ENCODE measurements around the gene KDELR3. TPM values are rescaled to one million over a fixed set of nuclear protein-coding genes. Genes with fewer than 3 reads are reported as not detected.

Gene KDELR3
- total RNA-seq, result 10 to 100 TPM in 1 of 2 donors, 1 to 10 TPM in 1; 4.4 to 16.4 TPM
- polyA plus RNA-seq, result 1 to 10 TPM; 8.2 to 9.3 TPM
- long read RNA-seq, donor 1, partial matches to known transcripts, result 0 of 3 reads
- long read RNA-seq, donor 1, other reads (novel, unspliced or antisense), result 0 of 3 reads
- long read RNA-seq, donor 2, partial matches to known transcripts, result 313 of 316 reads
- long read RNA-seq, donor 2, other reads (novel, unspliced or antisense), result 0 of 316 reads
- long read RNA-seq, donor 3, partial matches to known transcripts, result 227 of 241 reads
- long read RNA-seq, donor 3, other reads (novel, unspliced or antisense), result 10 of 241 reads
- long read RNA-seq, donor 4, partial matches to known transcripts, result 364 of 375 reads
- long read RNA-seq, donor 4, other reads (novel, unspliced or antisense), result 8 of 375 reads
- long read RNA-seq, donor 5, partial matches to known transcripts, result 0 of 4 reads
- long read RNA-seq, donor 5, other reads (novel, unspliced or antisense), result 0 of 4 reads

- no peak for TF ChIP-seq CTCF (IDR thresholded peaks at IDR 0.05; ENCODE audit: control extremely low read depth, extremely low read depth)
- DNase-seq (peak in 2 of 3 donors; percentile 59 to 71), ATAC-seq (ENCODE audit: insufficient read depth, low FRiP score) (peak; percentile 91)
- H3K36me3 ChIP-seq (ENCODE audit: control insufficient read depth in 4 of 4, insufficient read depth in 4 of 4, low read length in 4 of 4), result no peaks in the 10 kb centered on the region
- H3K4me1 ChIP-seq (ENCODE audit: control insufficient read depth in 5 of 5, insufficient read depth in 5 of 5, low read length in 5 of 5), result peaks cover 0 to 14% (median 7%) of the 10 kb centered on the region in 5 donors
- H3K27ac ChIP-seq (ENCODE audit: low read depth in 1 of 2, low read length in 1 of 2), result no peak within 1 kb of the TSS
- peak within 1 kb of the TSS; percentile 39 for H3K4me3 ChIP-seq
- WGBS, 2 donors, result 1 to 2% methylated on average over 28 to 53 of the region's 53 CpGs
- peaks cover 0 to 6% (median 0%) of the 10 kb centered on the region in 3 donors for H3K27me3 ChIP-seq (ENCODE audit: control insufficient read depth in 3 of 3, insufficient read depth in 3 of 3, low read length in 2 of 3)
- H3K9ac ChIP-seq (ENCODE audit: insufficient read depth in 1 of 2, low read length in 2 of 2), result peak within 1 kb of the TSS; percentile 17 to 68
- no peaks in the 10 kb centered on the region for H3K9me3 ChIP-seq (ENCODE audit: control insufficient read depth in 4 of 4, insufficient read depth in 3 of 4, low read length in 3 of 4)
These were observed at the start of gene KDELR3 for GRCh38 chr22:38467904-38468442. TSS of gene KDELR3 (plus strand) at chr22:38468096. CDS start at chr22:38468234, 138 bp downstream.

- no peak overlapping the region for H3K4me3 ChIP-seq
- H3K9ac ChIP-seq (ENCODE audit: insufficient read depth in 1 of 2, low read length in 2 of 2), result no peak overlapping the region
- no peaks in the 10 kb centered on the region for H3K9me3 ChIP-seq (ENCODE audit: control insufficient read depth in 4 of 4, insufficient read depth in 3 of 4, low read length in 3 of 4)
- no peak overlapping the region for H3K27ac ChIP-seq (ENCODE audit: low read depth in 1 of 2, low read length in 1 of 2)
- DNase-seq, result no peak
- WGBS, 2 donors, result 90 to 91% methylated on average over 14 of the region's 14 CpGs
- H3K27me3 ChIP-seq (ENCODE audit: control insufficient read depth in 3 of 3, insufficient read depth in 3 of 3, low read length in 2 of 3), result no peaks in the 10 kb centered on the region
- no peaks in the 10 kb centered on the region for H3K36me3 ChIP-seq (ENCODE audit: control insufficient read depth in 4 of 4, insufficient read depth in 4 of 4, low read length in 4 of 4)
- TF ChIP-seq CTCF (IDR thresholded peaks at IDR 0.05; ENCODE audit: control extremely low read depth, extremely low read depth), result no peak
- H3K4me1 ChIP-seq (ENCODE audit: control insufficient read depth in 5 of 5, insufficient read depth in 5 of 5, low read length in 5 of 5), result peaks cover 0 to 7% (median 0%) of the 10 kb centered on the region in 5 donors
- no peak for ATAC-seq (ENCODE audit: insufficient read depth, low FRiP score)
These were observed 49.3 kb upstream of the KDELR3 start for GRCh38 chr22:38418589-38418988.

- no peak for TF ChIP-seq CTCF (IDR thresholded peaks at IDR 0.05; ENCODE audit: control extremely low read depth, extremely low read depth)
- Histone ChIP-seq H3K27me3 (ENCODE audit: control insufficient read depth in 3 of 3, insufficient read depth in 3 of 3, low read length in 2 of 3) (no peaks in the 10 kb centered on the region), H3K9me3 (ENCODE audit: control insufficient read depth in 4 of 4, insufficient read depth in 3 of 4, low read length in 3 of 4) (no peaks in the 10 kb centered on the region), H3K4me1 (ENCODE audit: control insufficient read depth in 5 of 5, insufficient read depth in 5 of 5, low read length in 5 of 5) (peaks cover 0 to 7% (median 0%) of the 10 kb centered on the region in 5 donors), H3K4me3 (no peak overlapping the region), H3K36me3 (ENCODE audit: control insufficient read depth in 4 of 4, insufficient read depth in 4 of 4, low read length in 4 of 4) (no peaks in the 10 kb centered on the region), H3K9ac (ENCODE audit: insufficient read depth in 1 of 2, low read length in 2 of 2) (no peak overlapping the region), H3K27ac (ENCODE audit: low read depth in 1 of 2, low read length in 1 of 2) (no peak overlapping the region)
- DNase-seq (no peak), ATAC-seq (ENCODE audit: insufficient read depth, low FRiP score) (no peak)
- 81 to 89% methylated on average over 14 of the region's 14 CpGs for WGBS, 2 donors
These were observed 48.6 kb upstream of the KDELR3 start for GRCh38 chr22:38419121-38419857.

Data from lung (tissue), 16 donors.